ENCODE data around the gene GOSR1. TPM values are rescaled to one million over a fixed set of nuclear protein-coding genes. Genes with fewer than 3 reads are reported as not detected.
"Not testable (repeated sequence)": the region's sequence is repeated elsewhere in the genome, so short reads cannot be mapped to it uniquely, and the experiment has no call there.

Gene GOSR1
- polyA plus RNA-seq, 1 of the 3 experiments (the other 2 are of a cell fraction): 13.7 TPM

DNA sequence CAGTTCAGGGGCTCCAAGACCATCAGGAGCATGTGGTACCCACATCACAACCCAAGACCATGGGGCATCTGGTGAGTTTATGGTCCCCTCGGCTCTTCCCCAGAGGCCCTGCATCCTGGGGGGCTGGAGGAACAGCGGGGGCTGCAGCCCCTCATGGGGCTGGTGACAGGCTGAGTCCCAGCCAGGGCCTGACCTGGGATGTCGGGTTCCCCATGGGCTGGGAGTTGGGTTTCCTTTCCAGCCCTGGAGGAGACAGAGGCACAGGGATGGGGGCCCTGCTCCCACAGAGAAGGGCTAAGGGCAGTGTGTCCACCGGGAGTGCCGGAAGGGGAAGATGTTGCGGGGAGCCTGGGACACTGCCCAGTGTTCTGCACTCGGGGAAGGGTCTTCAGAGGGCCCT, 82.4 kb downstream of the GOSR1 start:
- no peak overlapping the region for H2AFZ ChIP-seq (ENCODE audit: low read depth)
- ChIA-PET POLR2A (no interaction called here), CTCF (no interaction called here)
- TF ChIP-seq USF1 (IDR thresholded peaks at IDR 0.05; ENCODE audit: borderline replicate concordance, low read depth) (no peak), JUND (IDR thresholded peaks at IDR 0.05) (no peak), CTCF (IDR thresholded peaks at IDR 0.05) (no peak), FOXJ3 (CRISPR knock-in tag; IDR thresholded peaks at IDR 0.05) (no peak), RFX5 (IDR thresholded peaks at IDR 0.05; ENCODE audit: low read length) (no peak), POLR2AphosphoS5 (IDR thresholded peaks at IDR 0.05; ENCODE audit: low read depth, low read length) (no peak), SMC3 (IDR thresholded peaks at IDR 0.05; ENCODE audit: low read depth, low read length) (no peak), TAF1 (IDR thresholded peaks at IDR 0.05; ENCODE audit: borderline replicate concordance, low read depth, low read length) (no peak)
- no peaks in the 10 kb centered on the region for H3K9me2 ChIP-seq
- no peaks in the 10 kb centered on the region for H4K20me1 ChIP-seq (ENCODE audit: insufficient read depth)
- H3K27me3 ChIP-seq (ENCODE audit: insufficient read depth): no peaks in the 10 kb centered on the region
- H3K79me2 ChIP-seq (ENCODE audit: insufficient read depth): no peaks in the 10 kb centered on the region
- no peak overlapping the region for H3K9ac ChIP-seq
- no peak for DNase-seq
- no peak overlapping the region for H3K27ac ChIP-seq (ENCODE audit: low read depth in 2 of 2, low read length in 1 of 2)
- no peaks in the 10 kb centered on the region for H3K9me3 ChIP-seq
- no peak overlapping the region for H3K4me2 ChIP-seq
- H3K4me1 ChIP-seq (ENCODE audit: control insufficient read depth in 1 of 2, insufficient read depth in 2 of 2, low read depth in 1 of 2, low read length in 1 of 2): no peaks in the 10 kb centered on the region
- 70% methylated on average over 7 of the region's 7 CpGs for WGBS (ENCODE audit: low lambda C conversion rate)
- no peaks in the 10 kb centered on the region for H3K36me3 ChIP-seq (replicated peaks in 1 of 2; ENCODE audit: control insufficient read depth in 1 of 2, insufficient read depth in 2 of 2, low read length in 1 of 2)
- H3F3A ChIP-seq (replicated peaks; ENCODE audit: insufficient read depth): no peaks in the 10 kb centered on the region
- no peak overlapping the region for H3K4me3 ChIP-seq (ENCODE audit: low read depth in 2 of 2, low read length in 1 of 2)

DNA sequence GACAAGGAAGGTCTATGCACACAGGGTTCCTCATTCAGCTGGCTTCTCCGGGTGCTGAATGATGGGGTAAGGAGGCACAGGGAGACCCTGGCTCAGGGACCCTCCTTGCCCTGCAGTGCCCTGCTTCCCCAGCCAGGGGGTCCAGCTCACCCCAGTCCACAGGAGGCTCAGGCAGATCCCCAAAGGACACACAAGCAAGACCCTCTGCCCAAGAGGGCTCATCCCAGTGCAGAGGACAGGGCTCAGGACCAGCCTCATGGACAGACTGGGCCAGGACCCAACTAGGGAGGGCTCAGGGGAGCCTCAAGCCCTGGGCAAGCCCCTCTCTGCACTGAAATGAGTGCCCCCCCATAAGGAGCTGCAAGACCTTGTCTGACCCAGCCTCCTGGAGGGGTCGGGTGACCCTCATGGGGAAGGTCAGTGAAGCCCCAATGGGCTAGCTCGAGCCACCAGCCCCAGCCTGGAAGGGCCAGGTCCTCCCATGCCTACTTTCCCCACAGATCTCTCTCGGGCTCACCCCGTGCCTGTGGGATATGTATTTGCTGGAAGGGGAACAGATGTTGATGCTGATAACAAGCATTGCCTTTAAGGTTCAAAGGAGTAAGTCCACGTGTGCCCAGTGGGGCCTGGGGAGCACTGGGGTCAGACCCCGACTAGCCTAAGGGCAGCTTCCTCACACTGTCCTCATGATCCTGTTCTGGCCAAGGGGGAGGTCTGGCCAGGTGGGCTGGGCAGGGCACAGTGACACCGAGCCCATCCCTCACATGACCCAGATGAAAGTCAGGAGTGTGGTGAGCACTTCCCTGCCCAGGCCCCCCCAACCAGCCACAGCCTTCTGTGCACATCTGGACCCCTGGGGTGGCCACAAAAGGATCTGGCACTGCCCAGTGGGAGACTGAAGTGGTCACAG, 83.2 kb downstream of the GOSR1 start:
- H3K79me2 ChIP-seq (ENCODE audit: insufficient read depth); H3K9me3 ChIP-seq; H3K9me2 ChIP-seq; H3K27me3 ChIP-seq (ENCODE audit: insufficient read depth); H3K4me3 ChIP-seq (ENCODE audit: low read depth in 2 of 2, low read length in 1 of 2); H3K4me1 ChIP-seq (ENCODE audit: control insufficient read depth in 1 of 2, insufficient read depth in 2 of 2, low read depth in 1 of 2, low read length in 1 of 2); H3F3A ChIP-seq (replicated peaks; ENCODE audit: insufficient read depth); H3K27ac ChIP-seq (ENCODE audit: low read depth in 2 of 2, low read length in 1 of 2); H3K9ac ChIP-seq; POLR2A ChIA-PET; H2AFZ ChIP-seq (ENCODE audit: low read depth); H3K4me2 ChIP-seq; CTCF ChIA-PET; H4K20me1 ChIP-seq (ENCODE audit: insufficient read depth); DNase-seq; H3K36me3 ChIP-seq (replicated peaks in 1 of 2; ENCODE audit: control insufficient read depth in 1 of 2, insufficient read depth in 2 of 2, low read length in 1 of 2): not testable (repeated sequence)
- WGBS (ENCODE audit: low lambda C conversion rate): 45% methylated on average over 5 of the region's 8 CpGs

DNA sequence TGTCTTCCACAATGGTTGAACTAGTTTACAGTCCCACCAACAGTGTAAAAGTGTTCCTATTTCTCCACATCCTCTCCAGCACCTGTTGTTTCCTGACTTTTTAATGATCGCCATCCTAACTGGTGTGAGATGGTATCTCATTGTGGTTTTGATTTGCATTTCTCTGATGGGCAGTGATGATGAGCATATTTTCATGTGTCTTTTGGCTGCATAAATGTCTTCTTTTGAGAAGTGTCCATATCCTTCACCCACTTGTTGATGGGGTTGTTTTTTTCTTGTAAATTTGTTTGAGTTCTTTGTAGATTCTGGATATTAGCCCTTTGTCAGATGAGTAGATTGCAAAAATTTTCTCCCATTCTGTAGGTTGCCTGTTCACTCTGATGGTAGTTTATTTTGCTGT, 84.6 kb downstream of the GOSR1 start:
- H3K9me3 ChIP-seq; H3K79me2 ChIP-seq (ENCODE audit: insufficient read depth); H3K4me3 ChIP-seq (ENCODE audit: low read depth in 2 of 2, low read length in 1 of 2); H3K4me1 ChIP-seq (ENCODE audit: control insufficient read depth in 1 of 2, insufficient read depth in 2 of 2, low read depth in 1 of 2, low read length in 1 of 2); POLR2A ChIA-PET; H3K27ac ChIP-seq (ENCODE audit: low read depth in 2 of 2, low read length in 1 of 2); DNase-seq; H3K36me3 ChIP-seq (replicated peaks in 1 of 2; ENCODE audit: control insufficient read depth in 1 of 2, insufficient read depth in 2 of 2, low read length in 1 of 2); H3F3A ChIP-seq (replicated peaks; ENCODE audit: insufficient read depth); H2AFZ ChIP-seq (ENCODE audit: low read depth); H3K4me2 ChIP-seq; CTCF ChIA-PET; H4K20me1 ChIP-seq (ENCODE audit: insufficient read depth); H3K9ac ChIP-seq; H3K27me3 ChIP-seq (ENCODE audit: insufficient read depth); H3K9me2 ChIP-seq: not testable (repeated sequence)
- 100% methylated on average over 1 of the region's 1 CpG for WGBS (ENCODE audit: low lambda C conversion rate)

DNA sequence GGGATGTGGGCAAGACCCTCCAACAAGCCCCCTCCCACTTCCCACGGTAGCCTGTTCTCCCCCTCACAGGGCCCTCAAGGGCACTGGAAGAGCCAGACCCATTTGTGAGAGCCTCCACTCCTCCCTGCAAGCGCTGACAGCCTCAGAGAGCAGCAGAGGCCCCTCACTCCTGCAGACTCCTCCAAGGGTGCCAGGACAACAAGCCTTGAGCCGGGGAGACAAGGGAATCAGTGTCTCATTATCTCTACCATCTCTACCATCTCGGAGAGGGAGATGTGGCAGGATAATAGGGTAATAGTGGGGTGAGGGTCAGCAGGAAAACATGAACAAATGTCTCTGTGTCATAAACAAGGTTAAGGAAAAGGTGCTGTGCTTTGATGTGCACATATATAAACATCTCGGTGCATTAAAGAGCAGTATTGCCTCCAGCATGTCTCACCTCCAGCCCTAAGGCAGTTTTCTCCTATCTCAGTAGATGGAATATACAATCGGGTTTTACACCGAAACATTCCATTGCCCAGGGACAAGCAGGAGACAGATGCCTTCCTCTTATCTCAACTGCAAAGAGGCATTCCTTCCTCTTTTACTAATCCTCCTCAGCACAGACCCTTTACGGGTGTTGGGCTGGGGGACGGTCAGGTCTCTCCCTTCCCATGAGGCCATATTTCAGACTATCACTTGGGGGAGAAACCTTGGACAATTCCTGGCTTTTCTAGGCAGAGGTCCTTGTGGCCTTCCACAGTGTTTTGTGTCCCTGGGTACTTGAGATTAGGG, 86.1 kb downstream of the GOSR1 start:
- H3F3A ChIP-seq (replicated peaks; ENCODE audit: insufficient read depth); H3K4me3 ChIP-seq (ENCODE audit: low read depth in 2 of 2, low read length in 1 of 2); H3K4me1 ChIP-seq (ENCODE audit: control insufficient read depth in 1 of 2, insufficient read depth in 2 of 2, low read depth in 1 of 2, low read length in 1 of 2); H3K79me2 ChIP-seq (ENCODE audit: insufficient read depth); POLR2A ChIA-PET; H3K36me3 ChIP-seq (replicated peaks in 1 of 2; ENCODE audit: control insufficient read depth in 1 of 2, insufficient read depth in 2 of 2, low read length in 1 of 2); H3K9me3 ChIP-seq; H4K20me1 ChIP-seq (ENCODE audit: insufficient read depth); DNase-seq; H3K9ac ChIP-seq; H3K27me3 ChIP-seq (ENCODE audit: insufficient read depth); H3K27ac ChIP-seq (ENCODE audit: low read depth in 2 of 2, low read length in 1 of 2); H3K9me2 ChIP-seq; H3K4me2 ChIP-seq; H2AFZ ChIP-seq (ENCODE audit: low read depth): not testable (repeated sequence)
- WGBS (ENCODE audit: low lambda C conversion rate): 57% methylated on average over 9 of the region's 9 CpGs
- CTCF ChIA-PET: interaction anchor here (0.8 kb wide), 1 partner anchor 222 kb away, joined by 3 read pairs; no protein-coding TSS in a partner anchor
